Measurements from ENCODE around the gene MAGEA9. TPM values are rescaled to one million over a fixed set of nuclear protein-coding genes. Genes with fewer than 3 reads are reported as not detected.
"Not testable (repeated sequence)": the region's sequence is repeated elsewhere in the genome, so short reads cannot be mapped to it uniquely, and the experiment has no call there.

The MAGEA9 gene

DNA sequence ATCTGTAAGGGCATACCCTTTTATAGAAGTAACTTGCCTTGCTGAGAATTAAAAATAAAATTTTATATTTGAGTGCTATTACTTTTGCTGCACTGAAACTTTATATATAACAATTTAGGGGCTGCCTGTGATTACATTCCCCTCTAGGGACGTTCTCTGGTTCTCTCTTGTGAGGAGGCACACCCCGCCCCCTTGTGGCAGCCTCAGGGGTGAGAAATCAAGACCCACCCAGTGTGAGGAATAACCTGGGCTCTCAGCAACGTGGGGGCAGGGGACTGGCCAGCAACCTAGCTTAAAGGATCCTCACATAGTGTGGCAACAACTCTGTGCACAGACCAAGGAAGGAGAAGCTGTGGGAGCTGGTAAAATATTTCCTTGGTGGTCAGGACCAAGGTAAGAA is 43.7 kb downstream of the MAGEA9 start:
- Histone ChIP-seq H3K4me1 (ENCODE audit: control insufficient read depth, insufficient read depth, low read length) (no peaks in the 10 kb centered on the region), H3K27me3 (ENCODE audit: control insufficient read depth, insufficient read depth, low read length) (no peaks in the 10 kb centered on the region), H3K36me3 (ENCODE audit: insufficient read depth, low read length) (no peaks in the 10 kb centered on the region), H3K4me2 (ENCODE audit: low read length) (no peak overlapping the region), H3K9me3 (replicated peaks; ENCODE audit: low read length) (no peaks in the 10 kb centered on the region), H3K9ac (ENCODE audit: low read depth, low read length) (no peak overlapping the region), H3K4me3 (ENCODE audit: low read length) (no peak overlapping the region)

DNA sequence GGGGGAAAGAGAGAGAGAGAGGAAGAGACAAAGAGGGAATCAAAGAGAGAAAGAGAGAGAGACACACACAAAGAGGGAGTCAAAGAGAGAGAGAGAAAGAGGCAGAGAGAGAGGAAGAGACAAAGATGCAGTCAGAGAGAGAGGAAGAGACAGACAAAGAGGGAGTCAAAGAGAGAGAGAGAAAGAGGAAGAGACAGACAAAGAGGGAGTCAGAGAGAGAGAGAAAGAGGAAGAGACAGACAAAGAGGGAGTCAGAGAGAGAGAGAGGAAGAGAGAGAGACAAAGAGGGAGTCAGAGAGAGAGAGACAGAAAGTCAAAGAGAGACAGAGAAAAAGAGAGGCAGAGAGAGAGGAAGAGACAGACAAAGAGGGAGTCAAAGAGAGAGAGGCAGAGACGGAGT is 45.5 kb downstream of the MAGEA9 start:
- H3K4me1 ChIP-seq (ENCODE audit: control insufficient read depth, insufficient read depth, low read length): no peaks in the 10 kb centered on the region
- H3K36me3 ChIP-seq (ENCODE audit: insufficient read depth, low read length): no peaks in the 10 kb centered on the region
- no peak overlapping the region for H3K9ac ChIP-seq (ENCODE audit: low read depth, low read length)
- no peaks in the 10 kb centered on the region for H3K9me3 ChIP-seq (replicated peaks; ENCODE audit: low read length)
- no peak overlapping the region for H3K4me3 ChIP-seq (ENCODE audit: low read length)
- H3K4me2 ChIP-seq (ENCODE audit: low read length): no peak overlapping the region
- H3K27me3 ChIP-seq (ENCODE audit: control insufficient read depth, insufficient read depth, low read length): no peaks in the 10 kb centered on the region

DNA sequence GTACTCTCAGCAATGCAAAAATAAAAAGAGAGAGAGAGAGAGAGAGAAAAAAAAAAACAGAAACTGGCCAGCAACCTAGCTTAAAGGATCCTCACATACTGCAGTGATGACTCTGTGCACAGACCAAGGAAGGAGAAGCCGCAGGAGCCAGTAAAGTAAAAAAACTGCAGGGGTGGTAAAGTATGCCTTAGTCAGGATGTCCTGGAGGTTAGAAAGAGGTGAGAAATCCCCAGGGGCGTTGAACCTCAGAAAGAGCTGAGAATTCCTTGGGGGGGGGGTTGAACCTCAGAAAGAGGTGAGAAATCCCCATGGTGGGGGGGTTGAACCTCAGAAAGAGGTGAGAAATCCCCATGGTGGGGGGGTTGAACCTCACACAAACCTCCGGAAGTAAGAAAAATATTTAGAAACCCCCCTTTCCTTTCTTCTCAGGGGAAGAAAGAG is 48.0 kb downstream of the MAGEA9 start:
- Histone ChIP-seq H3K9me3 (replicated peaks; ENCODE audit: low read length) (no peaks in the 10 kb centered on the region), H3K9ac (ENCODE audit: low read depth, low read length) (peak overlapping the region; percentile 41), H3K36me3 (ENCODE audit: insufficient read depth, low read length) (no peaks in the 10 kb centered on the region), H3K27me3 (ENCODE audit: control insufficient read depth, insufficient read depth, low read length) (no peaks in the 10 kb centered on the region), H3K4me3 (ENCODE audit: low read length) (no peak overlapping the region), H3K4me1 (ENCODE audit: control insufficient read depth, insufficient read depth, low read length) (no peaks in the 10 kb centered on the region), H3K4me2 (ENCODE audit: low read length) (peak overlapping the region; percentile 62)

DNA sequence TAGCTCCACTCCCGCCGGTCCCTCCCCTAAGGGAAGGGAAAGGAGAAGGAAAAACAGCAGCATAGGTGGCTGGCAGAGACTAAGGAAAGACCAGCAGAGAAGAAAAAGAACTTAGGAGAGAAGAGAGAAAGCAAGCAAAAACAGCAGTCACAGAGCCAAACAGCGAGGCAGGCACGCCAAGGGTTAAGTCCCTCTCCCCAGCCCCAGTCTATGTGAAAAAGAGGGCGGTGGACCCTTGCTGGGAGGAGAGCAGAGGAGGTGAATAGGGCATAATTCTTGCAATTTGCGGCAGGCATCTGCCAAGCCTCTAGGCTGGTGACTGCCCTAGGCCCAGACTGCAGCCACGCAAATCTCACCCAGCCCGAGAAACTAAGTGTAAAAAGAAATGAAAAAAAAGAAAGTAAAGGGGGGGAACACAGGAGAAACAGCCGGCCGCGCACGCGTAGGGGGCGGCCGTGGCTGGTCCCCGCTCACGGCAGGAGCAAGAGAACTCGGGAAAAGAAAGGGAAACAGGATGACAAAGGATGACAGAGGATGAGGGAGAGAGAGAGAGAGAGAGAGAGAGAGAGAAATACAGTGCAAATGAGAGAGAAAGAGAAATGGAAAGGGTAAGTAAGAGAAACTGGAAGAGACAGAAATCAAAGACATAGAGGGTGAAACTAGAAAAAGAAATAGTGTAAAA is 48.6 kb downstream of the MAGEA9 start:
- Histone ChIP-seq H3K9me3 (replicated peaks; ENCODE audit: low read length) (no peaks in the 10 kb centered on the region), H3K4me1 (ENCODE audit: control insufficient read depth, insufficient read depth, low read length) (no peaks in the 10 kb centered on the region), H3K4me2 (ENCODE audit: low read length) (peak overlapping the region; percentile 62), H3K9ac (ENCODE audit: low read depth, low read length) (peak overlapping the region; percentile 41), H3K36me3 (ENCODE audit: insufficient read depth, low read length) (no peaks in the 10 kb centered on the region), H3K4me3 (ENCODE audit: low read length) (peak overlapping the region; percentile 34), H3K27me3 (ENCODE audit: control insufficient read depth, insufficient read depth, low read length) (no peaks in the 10 kb centered on the region)

DNA sequence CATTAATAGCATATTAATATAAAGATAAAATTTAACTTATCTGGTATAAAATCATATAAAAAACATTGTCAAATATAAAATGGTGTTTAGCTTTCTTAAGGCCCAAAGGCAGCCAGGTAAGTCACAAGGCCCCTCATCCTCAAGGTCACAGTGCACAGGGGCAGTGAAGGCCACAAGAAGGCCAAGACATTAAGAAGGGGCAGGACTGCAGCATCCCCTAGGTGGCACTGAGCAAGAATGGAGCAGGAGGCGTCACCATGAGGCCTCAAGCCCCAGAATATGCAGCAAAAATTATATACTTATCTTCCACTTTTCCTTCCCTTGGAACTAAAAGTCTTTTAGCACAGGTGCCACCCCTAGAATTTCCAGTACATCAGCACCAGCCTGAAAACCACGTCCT is 49.7 kb downstream of the MAGEA9 start:
- no peaks in the 10 kb centered on the region for H3K36me3 ChIP-seq (ENCODE audit: insufficient read depth, low read length)
- H3K4me2 ChIP-seq (ENCODE audit: low read length): no peak overlapping the region
- H3K9me3 ChIP-seq (replicated peaks; ENCODE audit: low read length): no peaks in the 10 kb centered on the region
- no peak overlapping the region for H3K9ac ChIP-seq (ENCODE audit: low read depth, low read length)
- no peak overlapping the region for H3K4me3 ChIP-seq (ENCODE audit: low read length)
- no peaks in the 10 kb centered on the region for H3K4me1 ChIP-seq (ENCODE audit: control insufficient read depth, insufficient read depth, low read length)
- H3K27me3 ChIP-seq (ENCODE audit: control insufficient read depth, insufficient read depth, low read length): no peaks in the 10 kb centered on the region

DNA sequence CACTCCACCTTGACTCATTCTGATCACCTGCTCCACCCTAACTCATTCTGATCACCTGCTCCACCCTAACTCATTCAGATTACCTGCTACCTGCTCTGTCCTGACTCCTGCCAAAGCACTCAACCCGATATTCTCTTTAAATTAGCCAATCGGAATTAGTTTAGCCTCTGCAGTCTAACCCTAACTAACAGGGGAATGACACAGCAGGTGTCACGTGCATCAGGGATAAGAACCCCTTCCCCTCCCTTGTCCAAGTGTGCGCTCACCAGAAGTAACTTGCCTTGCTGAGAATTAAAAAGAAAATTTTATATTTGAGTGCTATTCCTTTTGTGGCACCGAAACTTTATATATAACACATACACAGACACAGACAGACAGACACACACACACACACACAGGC is 55.0 kb downstream of the MAGEA9 start:
- not testable (repeated sequence) for H3K36me3 ChIP-seq (ENCODE audit: insufficient read depth, low read length); H3K27me3 ChIP-seq (ENCODE audit: control insufficient read depth, insufficient read depth, low read length); H3K4me2 ChIP-seq (ENCODE audit: low read length); H3K4me3 ChIP-seq (ENCODE audit: low read length); H3K4me1 ChIP-seq (ENCODE audit: control insufficient read depth, insufficient read depth, low read length); H3K9ac ChIP-seq (ENCODE audit: low read depth, low read length); H3K9me3 ChIP-seq (replicated peaks; ENCODE audit: low read length)

DNA sequence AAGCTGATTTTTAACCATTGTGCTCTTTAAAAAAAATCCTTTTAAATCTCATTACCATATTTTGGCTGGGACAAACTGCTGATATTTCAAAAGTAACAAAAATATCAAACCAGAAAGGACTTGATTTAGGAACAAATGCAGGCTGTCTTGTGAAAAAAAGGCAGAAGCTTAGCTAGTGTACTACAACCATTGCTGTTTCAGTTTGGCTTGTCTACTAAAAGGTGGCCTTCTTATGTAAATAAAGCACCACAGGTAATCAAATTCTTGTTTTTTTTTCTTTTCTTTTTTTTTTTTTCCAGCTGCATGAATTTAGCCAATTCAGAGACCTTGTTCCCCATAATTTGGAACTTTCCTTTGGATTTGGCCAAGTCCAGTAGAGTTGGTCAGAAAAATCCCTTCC is 55.4 kb downstream of the MAGEA9 start:
- Histone ChIP-seq H3K9me3 (replicated peaks; ENCODE audit: low read length) (no peaks in the 10 kb centered on the region), H3K36me3 (ENCODE audit: insufficient read depth, low read length) (no peaks in the 10 kb centered on the region), H3K4me3 (ENCODE audit: low read length) (no peak overlapping the region), H3K4me1 (ENCODE audit: control insufficient read depth, insufficient read depth, low read length) (no peaks in the 10 kb centered on the region), H3K27me3 (ENCODE audit: control insufficient read depth, insufficient read depth, low read length) (no peaks in the 10 kb centered on the region), H3K4me2 (ENCODE audit: low read length) (no peak overlapping the region), H3K9ac (ENCODE audit: low read depth, low read length) (no peak overlapping the region)

Small RNA genes within 50 kb of the gene (small RNA-seq; reads per million reads assigned to genes)
- gene AC244098.1: not detected
- gene AC244098.2: not detected
- not detected for gene AC244098.3
